ENCODE measurements around the gene CPPED1. TPM values are rescaled to one million over a fixed set of nuclear protein-coding genes. Genes with fewer than 3 reads are reported as not detected.
A peak's percentile ranks its signal among the peaks of the same experiment; 100 is the strongest.

The CPPED1 gene
- polyA plus RNA-seq, 1 donor, result 25.1 TPM

DNA sequence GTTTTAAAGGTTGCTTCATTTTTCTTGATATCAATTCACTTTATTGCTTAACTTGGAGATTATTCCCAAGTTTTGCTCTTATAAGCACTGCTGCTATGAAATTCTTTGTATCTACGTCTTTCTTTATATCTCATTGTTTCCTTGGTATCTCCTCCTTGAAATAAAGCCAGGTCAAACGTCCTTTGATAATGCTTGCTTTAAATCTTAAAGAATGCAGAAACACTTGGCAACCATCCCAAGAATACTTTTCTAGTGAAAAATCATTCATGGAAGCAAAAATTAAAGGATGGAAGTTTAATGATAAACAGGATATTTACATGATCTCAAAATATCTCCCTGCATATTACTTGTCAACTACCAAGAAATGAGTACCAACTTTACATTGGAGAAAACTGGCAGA lies 175.2 kb downstream of the CPPED1 start:
- H3K27me3 ChIP-seq (ENCODE audit: control insufficient read depth, insufficient read depth, low read length), result no peaks in the 10 kb centered on the region
- 49% methylated on average over 2 of the region's 2 CpGs for whole genome bisulfite sequencing (ENCODE audit: insufficient coverage, low lambda C conversion rate)
- H3K9me3 ChIP-seq (ENCODE audit: control insufficient read depth, low read depth, low read length), result no peaks in the 10 kb centered on the region
- H3K4me1 ChIP-seq (ENCODE audit: control insufficient read depth, insufficient read depth, low read length), result no peaks in the 10 kb centered on the region
- DNase-seq, result no peak
- H3K4me3 ChIP-seq (ENCODE audit: low read length), result no peak overlapping the region
- no peaks in the 10 kb centered on the region for H3K36me3 ChIP-seq (ENCODE audit: control insufficient read depth, insufficient read depth, low read length)
- no peak overlapping the region for H3K27ac ChIP-seq (ENCODE audit: low read length)

DNA sequence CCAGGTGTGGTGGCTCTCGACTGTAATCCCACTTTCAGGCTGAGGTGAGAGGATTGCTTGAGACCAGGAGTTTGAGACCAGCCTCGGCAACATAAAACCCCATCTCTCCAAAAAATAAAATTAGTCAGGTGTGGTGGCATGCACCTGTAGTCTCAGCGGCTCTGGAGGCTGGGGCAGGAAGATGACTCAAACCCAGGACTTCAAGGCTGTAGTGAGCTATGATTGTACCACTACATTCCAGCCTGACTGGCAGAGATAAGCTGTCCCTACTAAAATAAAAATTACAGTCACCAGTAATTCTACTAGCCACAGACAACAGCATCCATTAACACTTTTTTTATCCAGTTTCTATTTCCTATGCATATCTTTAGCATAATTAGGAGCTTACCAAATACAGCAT lies 176.3 kb downstream of the CPPED1 start:
- Histone ChIP-seq H3K4me3 (ENCODE audit: low read length) (no peak overlapping the region), H3K27me3 (ENCODE audit: control insufficient read depth, insufficient read depth, low read length) (no peaks in the 10 kb centered on the region), H3K9me3 (ENCODE audit: control insufficient read depth, low read depth, low read length) (no peaks in the 10 kb centered on the region), H3K4me1 (ENCODE audit: control insufficient read depth, insufficient read depth, low read length) (no peaks in the 10 kb centered on the region), H3K27ac (ENCODE audit: low read length) (no peak overlapping the region), H3K36me3 (ENCODE audit: control insufficient read depth, insufficient read depth, low read length) (no peaks in the 10 kb centered on the region)
- no peak for DNase-seq
- WGBS (ENCODE audit: insufficient coverage, low lambda C conversion rate), result no CpG with 5 or more reads among the region's 3 CpGs

DNA sequence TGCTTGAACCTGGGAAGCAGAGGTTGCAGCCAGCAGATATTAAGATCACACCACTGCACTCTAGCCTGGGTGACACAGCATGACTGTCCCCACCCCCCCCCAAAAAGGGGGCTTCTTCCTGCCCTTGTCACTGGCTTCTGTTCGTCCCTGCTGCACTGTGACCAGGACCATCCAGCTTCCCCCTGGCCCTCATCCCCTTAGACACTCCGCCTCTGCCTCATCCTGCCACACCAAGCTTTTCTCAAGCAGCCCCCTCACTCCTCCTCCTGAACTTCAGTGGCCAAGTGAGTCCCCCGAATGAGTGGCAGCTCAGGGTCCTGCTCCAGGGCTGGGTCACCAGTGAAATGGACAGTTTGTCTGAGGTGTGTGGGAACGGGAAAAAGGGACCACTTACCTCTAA lies 177.3 kb downstream of the CPPED1 start:
- no peaks in the 10 kb centered on the region for H3K9me3 ChIP-seq (ENCODE audit: control insufficient read depth, low read depth, low read length)
- H3K27ac ChIP-seq (ENCODE audit: low read length), result no peak overlapping the region
- no peaks in the 10 kb centered on the region for H3K36me3 ChIP-seq (ENCODE audit: control insufficient read depth, insufficient read depth, low read length)
- H3K4me3 ChIP-seq (ENCODE audit: low read length), result no peak overlapping the region
- H3K4me1 ChIP-seq (ENCODE audit: control insufficient read depth, insufficient read depth, low read length), result no peaks in the 10 kb centered on the region
- WGBS (ENCODE audit: insufficient coverage, low lambda C conversion rate), result no CpG with 5 or more reads among the region's 4 CpGs
- no peak for DNase-seq
- H3K27me3 ChIP-seq (ENCODE audit: control insufficient read depth, insufficient read depth, low read length), result no peaks in the 10 kb centered on the region

DNA sequence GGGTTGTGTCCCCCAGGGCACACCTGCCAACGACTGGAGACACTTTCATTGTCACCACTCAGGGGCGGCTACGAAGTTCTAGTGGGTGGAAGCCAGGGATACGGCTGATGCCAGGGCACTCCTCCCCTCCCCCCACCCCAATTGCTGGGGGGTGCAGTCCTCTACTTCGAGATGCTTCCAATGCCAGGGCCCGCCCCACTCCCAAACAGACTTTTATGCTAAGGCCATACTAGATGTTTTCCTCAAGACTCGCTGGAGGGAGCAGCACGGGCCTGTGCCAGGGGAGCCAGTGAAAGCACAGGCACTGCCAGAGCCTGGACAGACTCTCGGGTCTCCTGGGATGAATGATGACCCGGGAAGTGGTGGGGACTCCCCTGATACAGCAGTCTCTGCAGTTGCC lies 178.0 kb downstream of the CPPED1 start:
- Histone ChIP-seq H3K4me1 (ENCODE audit: control insufficient read depth, insufficient read depth, low read length) (no peaks in the 10 kb centered on the region), H3K27me3 (ENCODE audit: control insufficient read depth, insufficient read depth, low read length) (no peaks in the 10 kb centered on the region), H3K4me3 (ENCODE audit: low read length) (no peak overlapping the region), H3K36me3 (ENCODE audit: control insufficient read depth, insufficient read depth, low read length) (no peaks in the 10 kb centered on the region), H3K27ac (ENCODE audit: low read length) (no peak overlapping the region), H3K9me3 (ENCODE audit: control insufficient read depth, low read depth, low read length) (no peaks in the 10 kb centered on the region)
- no peak for DNase-seq
- WGBS (ENCODE audit: insufficient coverage, low lambda C conversion rate), result no CpG with 5 or more reads among the region's 10 CpGs

DNA sequence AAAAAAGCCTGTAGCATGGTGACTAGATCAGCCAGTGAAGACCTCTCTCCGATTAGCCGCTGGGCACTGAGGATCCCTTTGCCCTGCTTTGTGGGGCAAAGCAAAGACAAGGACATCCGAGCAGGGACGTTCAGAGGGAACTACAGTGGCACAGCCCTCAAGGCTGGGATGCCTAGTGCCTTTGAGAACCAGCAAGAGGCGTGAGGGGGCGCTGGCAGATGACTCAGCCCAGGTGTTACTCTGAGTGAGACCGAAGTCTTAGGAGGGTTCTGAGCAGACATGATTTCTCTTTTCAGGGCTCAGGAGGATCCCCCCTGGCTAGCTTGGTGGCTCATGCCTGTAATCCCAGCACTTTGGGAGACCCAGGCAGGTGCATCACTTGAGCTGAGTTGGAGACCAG lies 178.6 kb downstream of the CPPED1 start:
- Histone ChIP-seq H3K4me1 (ENCODE audit: control insufficient read depth, insufficient read depth, low read length) (no peaks in the 10 kb centered on the region), H3K27ac (ENCODE audit: low read length) (no peak overlapping the region), H3K4me3 (ENCODE audit: low read length) (no peak overlapping the region), H3K9me3 (ENCODE audit: control insufficient read depth, low read depth, low read length) (no peaks in the 10 kb centered on the region), H3K27me3 (ENCODE audit: control insufficient read depth, insufficient read depth, low read length) (no peaks in the 10 kb centered on the region), H3K36me3 (ENCODE audit: control insufficient read depth, insufficient read depth, low read length) (no peaks in the 10 kb centered on the region)
- DNase-seq, result no peak
- WGBS (ENCODE audit: insufficient coverage, low lambda C conversion rate), result no CpG with 5 or more reads among the region's 7 CpGs

DNA sequence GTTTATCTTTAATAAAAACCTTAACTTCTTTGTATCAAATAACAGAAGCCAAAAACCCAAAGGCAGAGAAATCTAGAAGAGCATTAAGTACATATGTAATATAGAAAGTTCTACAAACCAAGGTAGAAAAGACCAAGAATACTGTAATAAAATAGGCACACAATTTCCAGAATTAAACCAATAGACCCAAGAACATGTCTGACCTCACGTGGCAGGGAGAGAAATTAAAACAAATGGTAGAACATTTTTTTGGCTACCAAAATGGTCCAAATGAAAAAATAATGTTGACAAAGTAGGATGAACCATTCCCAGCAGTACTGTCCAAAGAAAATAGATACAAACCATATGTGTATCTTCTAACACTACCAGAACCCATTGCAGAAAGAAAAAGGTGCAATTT lies 183.5 kb downstream of the CPPED1 start:
- 88% methylated on average over 1 of the region's 1 CpG for WGBS (ENCODE audit: insufficient coverage, low lambda C conversion rate)
- DNase-seq, result no peak
- H3K4me3 ChIP-seq (ENCODE audit: low read length), result no peak overlapping the region
- H3K9me3 ChIP-seq (ENCODE audit: control insufficient read depth, low read depth, low read length), result no peaks in the 10 kb centered on the region
- no peaks in the 10 kb centered on the region for H3K36me3 ChIP-seq (ENCODE audit: control insufficient read depth, insufficient read depth, low read length)
- H3K27ac ChIP-seq (ENCODE audit: low read length), result no peak overlapping the region
- no peaks in the 10 kb centered on the region for H3K27me3 ChIP-seq (ENCODE audit: control insufficient read depth, insufficient read depth, low read length)
- no peaks in the 10 kb centered on the region for H3K4me1 ChIP-seq (ENCODE audit: control insufficient read depth, insufficient read depth, low read length)

DNA sequence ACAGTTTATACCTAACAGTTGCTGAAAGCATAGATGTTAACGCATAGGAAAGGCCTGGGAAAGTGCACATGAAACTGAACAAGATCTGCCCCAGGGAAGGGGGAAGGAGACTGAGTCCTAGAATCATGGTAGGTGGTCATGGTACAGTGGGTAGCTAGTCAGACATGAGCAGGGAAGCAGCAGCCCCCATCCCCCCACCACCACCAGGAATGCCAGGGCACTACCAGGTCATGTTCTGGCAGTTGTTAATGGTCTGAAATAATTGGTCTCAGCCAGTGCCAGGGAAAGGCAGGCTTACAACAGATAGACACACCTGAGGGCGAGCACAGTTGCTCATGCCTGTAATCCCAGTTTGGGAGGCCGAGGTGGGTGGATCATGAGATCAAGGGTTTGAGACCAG lies 185.2 kb downstream of the CPPED1 start:
- Histone ChIP-seq H3K27ac (ENCODE audit: low read length) (no peak overlapping the region), H3K36me3 (ENCODE audit: control insufficient read depth, insufficient read depth, low read length) (no peaks in the 10 kb centered on the region), H3K4me1 (ENCODE audit: control insufficient read depth, insufficient read depth, low read length) (peaks cover 9% of the 10 kb centered on the region), H3K4me3 (ENCODE audit: low read length) (no peak overlapping the region), H3K27me3 (ENCODE audit: control insufficient read depth, insufficient read depth, low read length) (no peaks in the 10 kb centered on the region), H3K9me3 (ENCODE audit: control insufficient read depth, low read depth, low read length) (no peaks in the 10 kb centered on the region)
- DNase-seq, result no peak
- no CpG with 5 or more reads among the region's 3 CpGs for WGBS (ENCODE audit: insufficient coverage, low lambda C conversion rate)

DNA sequence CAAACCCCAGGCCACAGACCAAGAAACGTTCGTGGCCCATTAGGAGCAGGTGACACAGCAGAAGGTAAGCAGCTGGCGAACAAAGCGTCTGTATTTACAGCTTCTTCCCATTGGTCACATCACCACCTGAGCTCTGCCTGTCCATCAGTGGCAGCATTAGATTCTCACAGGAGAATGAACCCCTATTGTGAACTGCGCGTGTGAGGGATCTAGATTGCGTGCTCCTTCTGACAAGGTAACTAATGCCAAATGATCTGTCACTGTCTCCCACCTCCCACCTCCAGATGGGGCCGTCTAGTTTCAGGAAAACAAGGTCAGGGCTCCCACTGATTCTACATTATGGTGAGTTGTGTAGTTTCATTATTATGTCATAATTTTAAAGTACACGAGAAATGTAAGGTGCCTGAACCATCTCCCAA lies 186.3 kb downstream of the CPPED1 start:
- Histone ChIP-seq H3K4me3 (ENCODE audit: low read length) (no peak overlapping the region), H3K4me1 (ENCODE audit: control insufficient read depth, insufficient read depth, low read length) (peaks cover 10% of the 10 kb centered on the region), H3K9me3 (ENCODE audit: control insufficient read depth, low read depth, low read length) (no peaks in the 10 kb centered on the region), H3K36me3 (ENCODE audit: control insufficient read depth, insufficient read depth, low read length) (no peaks in the 10 kb centered on the region), H3K27ac (ENCODE audit: low read length) (no peak overlapping the region), H3K27me3 (ENCODE audit: control insufficient read depth, insufficient read depth, low read length) (no peaks in the 10 kb centered on the region)
- WGBS (ENCODE audit: insufficient coverage, low lambda C conversion rate), result 100% methylated on average over 1 of the region's 9 CpGs
- DNase-seq, result no peak

DNA sequence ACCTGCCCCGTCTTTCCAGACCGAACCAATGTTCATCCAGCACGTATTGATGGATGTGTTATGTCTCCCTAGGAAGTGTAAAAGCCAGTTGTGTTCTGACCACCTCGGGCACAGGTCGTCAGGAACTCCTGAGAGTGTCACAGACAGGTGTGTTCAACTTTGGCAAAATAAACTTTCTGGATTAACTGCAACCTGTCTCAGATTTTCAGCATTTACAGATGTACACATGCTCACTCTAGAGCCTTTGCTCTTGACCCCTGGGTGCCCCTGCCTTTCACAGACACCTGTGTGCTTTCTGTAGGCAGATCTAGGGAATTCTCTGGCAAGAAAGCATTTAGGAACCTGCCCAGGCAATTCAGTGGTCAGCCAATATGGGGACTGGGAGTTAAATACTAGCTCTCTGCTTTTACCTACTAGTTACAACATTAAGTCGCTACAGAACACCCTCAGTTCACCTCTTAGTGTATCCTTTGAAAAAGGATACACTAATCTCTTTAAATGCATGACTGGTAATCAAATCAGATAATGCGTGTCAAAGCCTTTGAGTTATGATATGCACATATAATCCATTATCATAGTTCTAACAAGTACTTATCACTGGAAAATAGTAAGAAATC lies 188.9 kb downstream of the CPPED1 start:
- no CpG with 5 or more reads among the region's 7 CpGs for WGBS (ENCODE audit: insufficient coverage, low lambda C conversion rate)
- DNase-seq, result no peak
- Histone ChIP-seq H3K4me1 (ENCODE audit: control insufficient read depth, insufficient read depth, low read length) (peaks cover 18% of the 10 kb centered on the region), H3K27me3 (ENCODE audit: control insufficient read depth, insufficient read depth, low read length) (no peaks in the 10 kb centered on the region), H3K36me3 (ENCODE audit: control insufficient read depth, insufficient read depth, low read length) (no peaks in the 10 kb centered on the region), H3K9me3 (ENCODE audit: control insufficient read depth, low read depth, low read length) (no peaks in the 10 kb centered on the region), H3K27ac (ENCODE audit: low read length) (no peak overlapping the region), H3K4me3 (ENCODE audit: low read length) (no peak overlapping the region)

DNA sequence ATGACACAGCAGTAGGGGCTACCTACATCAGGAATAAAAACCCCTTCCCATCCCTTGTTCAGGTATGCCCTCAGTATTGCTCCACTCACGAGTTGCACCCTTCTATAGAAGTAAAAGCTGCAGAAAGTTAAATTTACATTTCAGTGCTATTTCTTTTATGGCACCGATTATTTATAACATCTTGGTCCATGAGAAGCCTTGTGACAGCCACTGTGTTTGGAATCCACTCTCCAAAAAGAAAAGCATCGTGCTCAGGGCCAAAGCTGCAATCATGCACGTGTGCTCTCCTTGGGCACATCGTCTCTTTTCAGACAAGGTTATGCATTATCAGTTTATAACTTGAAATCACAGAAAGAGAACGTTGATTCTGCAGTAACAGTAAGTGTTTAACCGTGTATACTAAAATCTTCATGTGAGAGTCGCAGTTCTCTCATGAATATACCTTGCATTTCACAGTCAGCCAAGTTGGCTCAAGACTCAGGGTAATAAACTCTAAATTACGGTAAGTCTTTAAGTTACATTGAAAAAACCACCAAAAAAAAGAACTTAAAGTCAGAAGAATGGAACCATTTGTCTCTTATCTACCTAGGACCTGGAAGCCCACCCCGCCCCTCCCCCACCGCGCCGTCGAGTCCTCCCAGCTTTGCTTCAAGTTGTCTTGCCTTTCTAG lies 189.6 kb downstream of the CPPED1 start:
- Histone ChIP-seq H3K9me3 (ENCODE audit: control insufficient read depth, low read depth, low read length) (no peaks in the 10 kb centered on the region), H3K4me1 (ENCODE audit: control insufficient read depth, insufficient read depth, low read length) (peaks cover 18% of the 10 kb centered on the region), H3K36me3 (ENCODE audit: control insufficient read depth, insufficient read depth, low read length) (no peaks in the 10 kb centered on the region), H3K27ac (ENCODE audit: low read length) (peak overlapping the region; percentile 80), H3K27me3 (ENCODE audit: control insufficient read depth, insufficient read depth, low read length) (no peaks in the 10 kb centered on the region), H3K4me3 (ENCODE audit: low read length) (no peak overlapping the region)
- DNase-seq, result no peak
- no CpG with 5 or more reads among the region's 14 CpGs for WGBS (ENCODE audit: insufficient coverage, low lambda C conversion rate)
